Lower leg skin (tissue), 4 donors: ENCODE measurements around the gene GNAL. TPM values are rescaled to one million over a fixed set of nuclear protein-coding genes. Genes with fewer than 3 reads are reported as not detected.

Source experiments
- DNase-seq, 2 donors: peaks; one replicate each; pipeline ENCODE4 v3.0.0-alpha.2; 2019; ENCODE audit warnings: low spot score in 2 of 2
- H3K4me3 ChIP-seq: fragments of 200-600 bp; sonication (generic); 2 replicates; pipeline ENCODE4 v1.5.1; 2017; ENCODE audit warnings: mild to moderate bottlenecking, low read depth; ENCODE audit not compliant: poor library complexity, severe bottlenecking
- CTCF ChIP-seq, 3 donors: fragments of 450-650 bp; IDR thresholded peaks; one replicate each; pipeline ENCODE4 v1.5.1; 2016; ENCODE audit warnings: antibody characterized with exemption in 3 of 3, mild to moderate bottlenecking in 3 of 3, moderate library complexity in 2 of 3
- POLR2A ChIP-seq, 2 donors: fragments of 450-650 bp; IDR thresholded peaks; one replicate each; pipeline ENCODE4 v1.6.1; 2016 to 2017; ENCODE audit warnings: antibody characterized with exemption in 2 of 2, mild to moderate bottlenecking in 1 of 2, moderate library complexity in 1 of 2
- WGBS, 2 donors: methylation state at CpG; one replicate each; pipeline ENCODE4 v1.1.5; 2018; 5-methylcytosine and 5-hydroxymethylcytosine counted together
- intact Hi-C: fragments of 100-400 bp; cut with DNase I; formaldehyde crosslinking; loops from one replicate; pipeline ENCODE4 v1.15.0; 2023; ENCODE audit warnings: low total_unique reads
- total RNA-seq, 4 donors: library from RNA; depleted of rRNA; stranded (reverse); fragments of >200 nt; gene quantifications; one replicate each; pipeline ENCODE4 v1.1.0, GENCODE V29; 2016

Gene GNAL
- total RNA-seq, 4 donors from 2014 or later = 12.3 to 15.9 (median 14.5) TPM

GRCh38 chr18:11845654-11846053 lies 156.6 kb downstream of the GNAL start:
- 88 to 94% methylated on average over 4 of the region's 4 CpGs for WGBS, 2 donors
- TF ChIP-seq POLR2A (IDR thresholded peaks at IDR 0.05) (no peak), CTCF (IDR thresholded peaks at IDR 0.05) (no peak)
- intact Hi-C loops = no loop called here
- DNase-seq = no peak
- H3K4me3 ChIP-seq = no peak overlapping the region

GRCh38 chr18:11847811-11848210 lies 158.7 kb downstream of the GNAL start:
- no peak overlapping the region for H3K4me3 ChIP-seq
- intact Hi-C loops = no loop called here
- WGBS, 2 donors = 82 to 88% methylated on average over 4 of the region's 4 CpGs
- DNase-seq = no peak
- TF ChIP-seq POLR2A (IDR thresholded peaks at IDR 0.05) (no peak), CTCF (IDR thresholded peaks at IDR 0.05) (no peak)

GRCh38 chr18:11849279-11849678 lies 160.2 kb downstream of the GNAL start:
- TF ChIP-seq POLR2A (IDR thresholded peaks at IDR 0.05) (no peak), CTCF (IDR thresholded peaks at IDR 0.05) (no peak)
- WGBS, 2 donors = 83 to 91% methylated on average over 7 of the region's 7 CpGs
- intact Hi-C loops = no loop called here
- no peak overlapping the region for H3K4me3 ChIP-seq
- DNase-seq = peak in 1 of 2 donors; percentile 34

GRCh38 chr18:11849841-11850634 lies 161.0 kb downstream of the GNAL start:
- no peak for TF ChIP-seq POLR2A (IDR thresholded peaks at IDR 0.05)
- TF ChIP-seq CTCF (IDR thresholded peaks at IDR 0.05) = no peak
- intact Hi-C loops = no loop called here
- WGBS, 2 donors = 6 to 12% methylated on average over 17 of the region's 17 CpGs
- H3K4me3 ChIP-seq = no peak overlapping the region
- DNase-seq = peak; percentile 72 to 95

GRCh38 chr18:11850821-11851145 lies 161.7 kb downstream of the GNAL start:
- intact Hi-C loops = no loop called here
- DNase-seq = no peak
- 0% methylated on average over 10 of the region's 10 CpGs for WGBS, 2 donors
- TF ChIP-seq CTCF (IDR thresholded peaks at IDR 0.05) (no peak), POLR2A (IDR thresholded peaks at IDR 0.05) (no peak)
- H3K4me3 ChIP-seq = peak overlapping the region; percentile 95
